GM19351 (cell line): ENCODE measurements around the gene SPAST.
"Not testable (repeated sequence)": the region's sequence is repeated elsewhere in the genome, so short reads cannot be mapped to it uniquely, and the experiment has no call there.

Source experiments
- ATAC-seq: cut with Tn5 transposase; IDR thresholded peaks from one replicate; pipeline ENCODE4 v1.9.1; 2021; ENCODE audit warnings: mild to moderate bottlenecking, moderate library complexity; ENCODE audit not compliant: unreplicated experiment

SPAST gene

DNA sequence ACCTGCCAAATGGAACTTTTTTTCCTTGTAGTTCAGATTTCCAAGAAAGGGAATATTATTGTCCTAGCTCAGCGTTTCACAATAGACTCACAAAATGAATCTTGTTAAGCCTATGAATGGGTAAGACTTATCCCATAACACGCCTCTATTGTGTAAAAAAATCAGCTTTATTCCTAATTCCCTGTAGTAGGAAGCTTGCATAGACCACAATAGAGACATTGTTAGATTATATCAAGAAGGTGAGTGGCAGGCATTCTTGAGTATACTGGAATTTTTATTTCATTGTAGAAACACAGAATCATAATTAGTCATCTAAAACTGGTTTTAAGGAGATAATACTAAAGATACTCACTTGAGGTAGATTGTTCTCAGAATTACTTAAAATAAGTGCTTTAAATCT is 55.8 kb downstream of the SPAST start:
- ATAC-seq: no peak

GRCh38 chr2:32124660-32125059 is 61.3 kb downstream of the SPAST start:
- ATAC-seq: no peak

DNA sequence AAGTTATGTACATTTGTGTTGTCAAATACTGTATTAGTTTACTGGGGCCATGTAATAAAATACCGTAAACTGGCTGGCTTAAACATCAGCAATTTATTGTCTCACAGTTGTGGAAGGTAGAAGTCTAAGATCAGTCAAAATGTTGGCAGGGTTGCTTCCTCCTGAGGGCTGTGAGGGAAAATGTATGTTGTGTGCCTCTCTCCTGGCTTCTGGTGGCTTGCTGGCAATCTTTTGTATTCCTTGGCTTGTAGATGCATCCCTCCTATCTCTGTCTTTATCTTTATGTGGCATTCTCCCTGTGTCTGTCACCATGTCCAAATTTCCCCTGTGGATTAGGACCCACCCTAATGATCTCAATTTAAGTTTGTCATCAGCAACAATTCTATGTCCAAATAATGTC is 65.3 kb downstream of the SPAST start:
- ATAC-seq: no peak

GRCh38 chr2:32129086-32129485 is 65.7 kb downstream of the SPAST start:
- ATAC-seq: no peak

GRCh38 chr2:32135409-32135808 is 72.1 kb downstream of the SPAST start:
- ATAC-seq: no peak

- ATAC-seq: no peak
Observed at GRCh38 chr2:32136097-32136496, 72.7 kb downstream of the SPAST start.

GRCh38 chr2:32151544-32151943 is 88.2 kb downstream of the SPAST start:
- ATAC-seq: not testable (repeated sequence)

GRCh38 chr2:32159678-32160077 is 96.3 kb downstream of the SPAST start:
- ATAC-seq: no peak

- no peak for ATAC-seq
Observed at GRCh38 chr2:32161296-32161695, 97.9 kb downstream of the SPAST start.

DNA sequence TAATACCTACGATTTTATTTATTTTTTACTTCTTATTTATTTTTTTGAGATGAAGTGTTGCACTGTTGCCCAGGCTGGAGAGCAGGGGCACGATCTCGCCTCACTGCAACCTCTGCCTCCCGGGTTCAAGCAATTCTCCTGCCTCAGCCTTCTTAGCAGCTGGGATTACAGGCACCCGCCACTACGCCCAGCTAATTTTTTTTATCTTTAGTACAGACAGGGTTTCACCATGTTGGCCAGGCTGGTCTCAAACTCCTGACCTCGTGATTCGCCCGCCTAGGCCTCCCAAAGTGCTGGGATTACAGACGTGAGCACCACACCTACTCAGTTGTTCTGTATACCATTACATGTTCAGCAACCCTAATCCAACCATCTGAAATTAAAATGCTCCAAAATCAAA is 100.9 kb downstream of the SPAST start:
- not testable (repeated sequence) for ATAC-seq

GRCh38 chr2:32165027-32165347 is 101.6 kb downstream of the SPAST start:
- not testable (repeated sequence) for ATAC-seq

- ATAC-seq: no peak
Observed at GRCh38 chr2:32166115-32166574, 102.8 kb downstream of the SPAST start.

- no peak for ATAC-seq
Observed at GRCh38 chr2:32168513-32168912, 105.2 kb downstream of the SPAST start.

DNA sequence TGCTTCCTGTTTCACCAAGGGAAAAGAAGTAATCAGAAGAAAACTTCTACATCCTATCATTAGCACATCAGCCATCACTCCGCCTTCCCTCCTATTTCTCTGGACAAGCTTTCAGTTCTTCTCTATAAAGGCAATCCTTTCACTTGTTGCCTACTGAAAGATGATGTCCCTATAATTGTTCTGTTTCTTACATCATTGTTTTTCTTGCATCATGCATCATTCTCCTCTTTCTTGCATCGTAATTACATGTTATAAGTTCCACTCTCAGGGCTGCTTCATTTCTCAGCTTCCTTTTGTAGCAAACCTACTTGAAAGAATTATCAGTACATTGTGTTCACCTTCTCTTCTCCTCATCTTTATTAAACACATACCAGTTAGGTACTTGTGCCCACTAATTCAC is 109.5 kb downstream of the SPAST start:
- ATAC-seq: no peak

DNA sequence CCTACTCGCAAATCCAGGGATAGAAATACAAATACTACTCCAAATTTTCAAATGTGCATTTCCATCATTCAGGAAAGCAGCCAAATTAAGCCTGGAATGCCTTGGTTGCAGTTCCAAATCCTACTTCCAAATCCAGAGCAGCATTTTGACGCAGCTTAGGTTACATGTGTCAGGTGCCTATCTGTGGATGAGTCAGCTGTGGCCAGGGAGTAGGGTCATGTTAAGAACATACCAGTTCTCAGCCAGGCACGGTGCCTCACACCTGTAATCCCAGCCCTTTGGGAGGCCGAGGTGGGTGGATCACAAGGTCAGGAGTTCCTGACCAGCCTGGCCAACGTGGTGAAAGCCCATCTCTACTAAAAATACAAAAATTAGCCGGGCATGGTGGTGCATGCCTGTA is 119.3 kb downstream of the SPAST start:
- no peak for ATAC-seq

- peak; percentile 1 for ATAC-seq
Observed at GRCh38 chr2:32189011-32189410, 125.7 kb downstream of the SPAST start.

- ATAC-seq: no peak
Observed at GRCh38 chr2:32192418-32192817, 129.1 kb downstream of the SPAST start.

DNA sequence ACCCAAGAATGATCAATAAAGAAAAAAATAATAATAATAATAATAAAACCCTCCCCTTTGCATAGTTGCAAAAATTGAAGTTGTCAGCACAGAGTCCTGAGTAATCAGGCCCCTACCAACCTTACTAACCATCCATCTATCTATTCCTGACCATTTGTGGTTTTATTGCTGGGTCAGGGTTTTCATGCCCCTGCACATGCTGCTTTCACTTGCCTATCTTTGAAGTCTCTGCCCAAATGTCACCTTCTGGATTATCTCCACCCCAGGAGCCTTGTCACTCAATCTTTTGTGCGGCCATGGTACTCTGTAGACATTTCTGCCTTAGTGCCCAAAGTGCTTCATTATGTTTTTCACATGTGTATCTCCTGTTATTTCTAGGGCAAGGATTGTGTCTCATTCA is 137.5 kb downstream of the SPAST start:
- ATAC-seq: no peak

DNA sequence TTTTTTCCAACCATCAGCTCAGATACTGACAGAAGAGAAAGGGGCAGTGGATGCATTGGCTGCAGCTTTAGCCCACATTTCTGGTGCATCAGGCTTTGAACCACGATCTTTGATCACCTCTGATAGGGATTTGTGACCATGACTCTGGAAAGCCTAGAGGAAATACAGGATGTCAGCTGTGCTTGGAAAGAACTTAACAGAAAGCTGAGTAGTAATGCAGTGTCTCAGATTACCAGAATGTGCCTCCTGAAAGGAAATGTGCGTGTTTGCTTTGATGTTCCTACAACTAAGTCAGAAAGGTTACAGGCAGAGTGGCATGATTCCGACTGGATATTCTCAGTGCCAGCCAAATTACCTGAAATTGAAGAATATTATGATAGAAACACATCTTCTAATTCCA is 140.1 kb downstream of the SPAST start:
- not testable (repeated sequence) for ATAC-seq
